Mucosa of rectum (tissue), 2 donors: Measurements from ENCODE around the gene PHF21B.

Experiments
- H3K27ac ChIP-seq, 2 donors: one replicate each; pipeline ENCODE4 v1.7.0; 2013; ENCODE audit warnings: inconsistent platforms in 2 of 2, low read depth in 2 of 2, low read length in 2 of 2
- H3K27me3 ChIP-seq, 2 donors: one replicate each; pipeline ENCODE4 v1.7.0; 2013; ENCODE audit warnings: low read length in 2 of 2; ENCODE audit not compliant: control insufficient read depth in 2 of 2, insufficient read depth in 2 of 2
- H3K36me3 ChIP-seq, 2 donors: one replicate each; pipeline ENCODE4 v1.7.0; 2013; ENCODE audit warnings: low read length in 2 of 2; ENCODE audit not compliant: control insufficient read depth in 2 of 2, insufficient read depth in 2 of 2
- H3K4me1 ChIP-seq, 2 donors: one replicate each; pipeline ENCODE4 v1.7.0; 2013; ENCODE audit warnings: low read length in 2 of 2, mild to moderate bottlenecking in 1 of 2; ENCODE audit not compliant: control insufficient read depth in 2 of 2, insufficient read depth in 2 of 2
- H3K4me3 ChIP-seq, 2 donors: one replicate each; pipeline ENCODE4 v1.7.0; 2013; ENCODE audit warnings: low read length in 2 of 2
- H3K9ac ChIP-seq, 2 donors: one replicate each; pipeline ENCODE4 v1.7.0; 2013; ENCODE audit warnings: low read length in 2 of 2, low read depth in 1 of 2, mild to moderate bottlenecking in 1 of 2
- H3K9me3 ChIP-seq, 2 donors: one replicate each; pipeline ENCODE4 v1.7.0; 2013; ENCODE audit warnings: low read length in 2 of 2; ENCODE audit not compliant: control insufficient read depth in 2 of 2
- donor health status: healthy.
- donor health status: Normal muscosa, but diverticular disease.

PHF21B gene

DNA sequence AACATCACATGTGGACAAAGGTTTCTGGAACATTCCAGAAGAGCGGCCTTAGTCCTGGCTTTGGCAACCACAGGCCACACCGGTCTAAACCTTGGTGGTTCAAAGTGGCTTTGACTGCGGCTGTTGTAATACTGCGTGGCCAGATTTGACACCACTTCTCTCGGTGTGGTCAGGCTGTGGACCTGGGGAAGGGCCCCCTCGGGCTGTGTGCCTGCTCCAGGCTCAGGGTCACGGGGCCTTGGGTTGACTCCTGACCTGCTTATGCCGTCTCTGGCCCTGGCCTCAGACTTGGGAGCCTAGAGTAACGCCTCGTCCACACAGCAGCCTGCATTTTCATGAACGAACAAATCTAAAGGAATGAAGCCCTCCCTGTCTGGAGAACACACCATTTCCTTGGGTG lies 118.0 kb downstream of the PHF21B start:
- H3K36me3 ChIP-seq = no peaks in the 10 kb centered on the region
- H3K4me1 ChIP-seq = no peaks in the 10 kb centered on the region
- no peak overlapping the region for H3K9ac ChIP-seq

GRCh38 chr22:44891293-44891747 lies 118.5 kb downstream of the PHF21B start:
- Histone ChIP-seq H3K4me3 (no peak overlapping the region), H3K4me1 (no peaks in the 10 kb centered on the region), H3K9me3 (no peaks in the 10 kb centered on the region), H3K27ac (no peak overlapping the region), H3K9ac (no peak overlapping the region), H3K27me3 (no peaks in the 10 kb centered on the region), H3K36me3 (no peaks in the 10 kb centered on the region)

More for the DNA sequence above, 118.0 kb downstream of the PHF21B start:
- H3K9me3 ChIP-seq = no peaks in the 10 kb centered on the region
- no peak overlapping the region for H3K4me3 ChIP-seq
- no peaks in the 10 kb centered on the region for H3K27me3 ChIP-seq
- H3K27ac ChIP-seq = no peak overlapping the region

DNA sequence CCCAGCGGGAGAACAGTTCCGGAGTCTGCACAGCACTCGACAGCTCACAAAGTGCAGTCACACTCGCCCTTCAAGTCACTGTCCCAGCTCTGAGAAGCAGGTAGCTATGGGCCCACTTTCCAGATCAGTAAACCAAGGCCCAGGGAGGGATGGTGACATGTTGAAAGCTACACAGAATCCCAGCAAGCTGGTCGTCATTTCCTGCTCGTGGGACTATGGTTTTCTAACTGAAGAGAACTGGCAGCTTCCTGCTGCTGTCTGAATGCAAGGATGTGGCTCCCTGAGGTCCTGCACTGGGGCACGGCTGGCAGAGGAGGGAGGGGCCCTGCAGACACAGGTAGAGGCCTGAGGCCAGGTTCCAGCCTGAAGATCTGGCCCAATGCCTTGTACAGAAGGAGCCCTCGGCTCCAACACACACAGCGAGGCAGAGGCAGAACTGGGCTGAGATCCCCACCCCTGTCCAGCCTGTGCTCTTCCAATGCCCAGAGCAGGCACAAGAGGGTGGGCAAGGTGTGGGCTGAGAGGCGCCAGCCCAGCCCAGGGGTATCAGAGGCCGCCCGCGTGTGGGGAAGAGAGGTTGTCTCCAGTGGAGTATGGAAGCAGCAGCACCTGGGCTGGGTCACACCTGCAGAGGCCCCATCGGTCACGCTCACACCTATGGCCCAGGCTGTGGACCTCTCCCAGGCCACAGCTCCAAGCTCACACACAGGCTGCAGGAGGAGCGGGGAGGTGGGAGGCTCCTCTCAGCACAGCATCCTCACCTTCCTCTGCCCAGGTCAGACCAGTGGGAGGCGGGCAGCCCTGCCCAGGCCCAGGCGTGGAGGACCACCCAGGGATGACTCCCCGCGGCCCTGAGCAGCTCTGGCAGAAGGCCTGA lies 119.2 kb downstream of the PHF21B start:
- Histone ChIP-seq H3K36me3 (no peaks in the 10 kb centered on the region), H3K27me3 (no peaks in the 10 kb centered on the region), H3K4me1 (no peaks in the 10 kb centered on the region), H3K9ac (no peak overlapping the region), H3K4me3 (no peak overlapping the region), H3K27ac (no peak overlapping the region), H3K9me3 (no peaks in the 10 kb centered on the region)

GRCh38 chr22:44889255-44889878 lies 120.4 kb downstream of the PHF21B start:
- Histone ChIP-seq H3K4me3 (no peak overlapping the region), H3K9me3 (no peaks in the 10 kb centered on the region), H3K27ac (no peak overlapping the region), H3K36me3 (no peaks in the 10 kb centered on the region), H3K4me1 (no peaks in the 10 kb centered on the region), H3K27me3 (no peaks in the 10 kb centered on the region), H3K9ac (no peak overlapping the region)

DNA sequence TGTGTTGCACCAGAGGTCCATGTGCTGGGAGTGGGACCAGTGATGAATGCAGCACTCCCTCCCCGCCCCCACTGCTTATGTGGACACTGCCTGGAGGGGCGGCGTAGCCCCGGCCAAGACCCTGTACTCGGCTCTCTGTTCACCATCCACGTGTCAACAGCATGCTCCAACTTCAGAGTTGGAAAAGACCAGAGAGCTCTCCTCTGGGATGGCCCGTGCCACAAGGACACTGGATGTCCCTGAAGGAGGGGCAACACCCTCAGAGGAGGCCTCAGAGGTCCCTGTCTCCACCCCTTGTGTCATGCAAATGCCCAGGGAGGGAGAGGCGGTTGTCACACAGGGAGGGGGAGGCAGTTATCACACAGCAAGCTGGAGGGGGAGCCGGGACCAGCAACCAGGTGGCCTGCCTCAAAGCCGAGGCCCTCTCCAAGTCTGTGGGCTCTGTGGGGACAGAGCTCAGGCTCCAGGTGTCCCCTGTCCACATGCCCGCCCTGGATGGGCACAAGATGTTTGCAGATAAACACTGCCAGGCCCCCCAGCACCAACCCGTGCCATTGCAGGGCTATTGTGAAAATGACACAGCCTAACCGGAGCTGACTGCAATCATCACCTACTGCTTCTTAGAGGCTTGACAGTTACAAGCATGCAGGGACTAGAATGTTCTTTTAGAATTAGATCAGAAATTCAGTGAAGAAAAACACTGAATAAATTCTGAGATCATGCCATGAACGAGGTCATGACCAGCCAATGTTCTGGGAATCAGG lies 121.1 kb downstream of the PHF21B start:
- Histone ChIP-seq H3K36me3 (no peaks in the 10 kb centered on the region), H3K4me3 (no peak overlapping the region), H3K9ac (no peak overlapping the region), H3K27me3 (no peaks in the 10 kb centered on the region), H3K27ac (no peak overlapping the region), H3K9me3 (no peaks in the 10 kb centered on the region), H3K4me1 (no peaks in the 10 kb centered on the region)

- H3K36me3 ChIP-seq = no peaks in the 10 kb centered on the region
Measured at GRCh38 chr22:44887941-44888366, 121.9 kb downstream of the PHF21B start.

DNA sequence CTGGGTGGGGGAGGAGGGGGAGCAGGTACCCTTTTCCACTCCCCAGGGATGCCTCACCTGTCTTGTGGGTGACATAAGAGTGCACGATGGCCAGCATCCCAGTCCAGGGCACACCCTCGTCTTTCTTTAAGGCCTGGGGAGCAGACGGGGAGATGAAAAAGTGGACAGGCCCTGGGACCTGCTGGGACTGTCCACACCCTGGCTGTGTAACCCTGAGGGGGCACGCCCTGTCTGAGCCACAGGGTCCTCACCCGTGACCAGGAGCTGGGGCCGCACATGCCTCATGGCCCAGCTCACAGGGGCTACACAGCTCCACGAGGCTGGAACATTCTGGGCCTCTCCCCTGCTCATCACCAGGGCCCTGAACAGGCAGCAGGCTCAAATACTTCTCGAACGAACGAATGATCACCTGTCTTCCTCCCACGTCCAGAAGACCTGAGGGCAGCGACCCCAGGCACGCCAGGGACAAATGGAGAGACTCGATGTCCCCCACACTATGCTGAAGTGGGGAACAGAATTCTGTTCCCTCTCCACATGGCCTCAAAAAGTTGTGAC lies 123.9 kb downstream of the PHF21B start:
- no peaks in the 10 kb centered on the region for H3K4me1 ChIP-seq
- no peak overlapping the region for H3K27ac ChIP-seq
- H3K9ac ChIP-seq = no peak overlapping the region
- no peaks in the 10 kb centered on the region for H3K27me3 ChIP-seq
- H3K36me3 ChIP-seq = no peaks in the 10 kb centered on the region
- H3K4me3 ChIP-seq = no peak overlapping the region
- no peaks in the 10 kb centered on the region for H3K9me3 ChIP-seq

More at GRCh38 chr22:44887941-44888366, 121.9 kb downstream of the PHF21B start:
- H3K27ac ChIP-seq = no peak overlapping the region
- H3K4me1 ChIP-seq = no peaks in the 10 kb centered on the region
- H3K9ac ChIP-seq = no peak overlapping the region
- no peak overlapping the region for H3K4me3 ChIP-seq
- no peaks in the 10 kb centered on the region for H3K27me3 ChIP-seq
- H3K9me3 ChIP-seq = no peaks in the 10 kb centered on the region

DNA sequence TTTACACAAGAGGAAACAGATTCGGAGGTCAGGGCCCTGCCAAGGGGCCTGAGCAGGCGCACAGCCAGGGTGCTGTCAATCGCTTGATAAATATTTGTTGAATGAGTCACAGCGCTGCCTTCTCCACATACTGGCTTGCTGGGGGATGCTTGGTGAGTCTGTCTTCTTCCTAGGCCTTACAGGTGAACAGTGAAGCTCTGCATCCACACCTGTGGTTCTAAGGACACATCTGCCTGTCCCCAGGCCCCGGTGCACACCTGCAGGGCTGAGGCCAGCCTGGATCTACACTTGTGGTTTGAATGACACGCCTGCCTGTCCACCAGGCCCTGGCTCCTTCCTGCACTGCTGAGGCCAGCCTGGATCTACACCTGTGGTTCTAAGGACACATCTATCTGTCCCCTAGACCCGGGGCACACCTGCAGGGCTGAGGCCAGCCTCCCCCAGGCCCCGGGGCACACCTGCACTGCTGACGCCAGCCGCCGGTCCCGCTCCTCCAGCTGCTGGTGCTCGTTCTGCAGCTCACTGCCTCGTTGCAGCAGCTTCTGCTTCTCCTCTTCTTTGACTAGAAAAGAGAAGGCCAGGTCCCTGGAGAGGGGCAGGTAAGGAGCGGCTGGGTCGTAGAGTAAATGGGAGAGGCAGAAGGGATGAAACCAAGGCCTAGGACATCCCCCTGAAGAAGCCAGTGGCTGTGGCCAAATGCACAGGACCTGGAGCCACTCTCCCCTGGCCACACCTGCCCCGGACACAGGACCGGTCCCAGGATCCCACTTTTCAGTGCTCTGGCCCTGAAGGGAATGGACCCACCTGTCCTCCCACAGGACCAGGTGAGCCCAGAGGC lies 124.6 kb downstream of the PHF21B start:
- H3K9me3 ChIP-seq = no peaks in the 10 kb centered on the region
- no peaks in the 10 kb centered on the region for H3K4me1 ChIP-seq
- no peaks in the 10 kb centered on the region for H3K27me3 ChIP-seq
- no peaks in the 10 kb centered on the region for H3K36me3 ChIP-seq
- H3K9ac ChIP-seq = no peak overlapping the region
- no peak overlapping the region for H3K4me3 ChIP-seq
- H3K27ac ChIP-seq = no peak overlapping the region

DNA sequence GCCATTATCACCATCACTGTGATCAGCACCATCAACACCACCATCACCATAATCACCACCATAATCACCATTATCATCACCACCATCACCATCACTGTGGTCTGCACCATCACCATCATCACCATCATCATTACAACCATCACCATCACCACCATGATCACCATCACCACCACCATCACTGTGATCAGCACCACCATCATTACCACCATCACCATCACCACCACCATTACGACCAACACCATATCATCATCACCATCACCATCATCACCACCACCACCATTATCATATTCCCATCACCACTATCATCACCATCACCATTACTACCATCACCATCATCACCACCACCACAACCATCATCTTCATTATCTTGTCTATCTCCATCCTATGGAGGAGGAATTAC lies 125.2 kb downstream of the PHF21B start:
- Histone ChIP-seq H3K9me3 (no peaks in the 10 kb centered on the region), H3K9ac (no peak overlapping the region), H3K36me3 (no peaks in the 10 kb centered on the region), H3K4me1 (no peaks in the 10 kb centered on the region), H3K4me3 (no peak overlapping the region), H3K27ac (no peak overlapping the region), H3K27me3 (no peaks in the 10 kb centered on the region)
